Astrocyte of the spinal cord (primary cell): ENCODE results near the gene INCA1.

Experiments used
- DNase-seq: peaks from one replicate; pipeline ENCODE4 v3.0.0; 2011; ENCODE audit warnings: low read depth, low spot score
- H3K4me3 ChIP-seq: 2 replicates; pipeline ENCODE4 v1.5.1; 2011; ENCODE audit warnings: low read depth, mild to moderate bottlenecking, low read length, moderate library complexity
- CTCF ChIP-seq: IDR thresholded peaks from 2 replicates; pipeline ENCODE4 v1.5.1; 2012; ENCODE audit warnings: low read depth, mild to moderate bottlenecking, low read length, inconsistent platforms
- in situ Hi-C: cut with HindIII; loops from 2 replicates; pipeline ENCODE4 v1.10.0; 2017; ENCODE audit warnings: low sequenced_read_pairs

The INCA1 gene

GRCh38 chr17:4968486-4969046 lies 28.8 kb downstream of the INCA1 start:
- H3K4me3 ChIP-seq = peak overlapping the region; percentile 65
- no peak for TF ChIP-seq CTCF
- no peak for DNase-seq
- in situ Hi-C loops = no loop called here

DNA sequence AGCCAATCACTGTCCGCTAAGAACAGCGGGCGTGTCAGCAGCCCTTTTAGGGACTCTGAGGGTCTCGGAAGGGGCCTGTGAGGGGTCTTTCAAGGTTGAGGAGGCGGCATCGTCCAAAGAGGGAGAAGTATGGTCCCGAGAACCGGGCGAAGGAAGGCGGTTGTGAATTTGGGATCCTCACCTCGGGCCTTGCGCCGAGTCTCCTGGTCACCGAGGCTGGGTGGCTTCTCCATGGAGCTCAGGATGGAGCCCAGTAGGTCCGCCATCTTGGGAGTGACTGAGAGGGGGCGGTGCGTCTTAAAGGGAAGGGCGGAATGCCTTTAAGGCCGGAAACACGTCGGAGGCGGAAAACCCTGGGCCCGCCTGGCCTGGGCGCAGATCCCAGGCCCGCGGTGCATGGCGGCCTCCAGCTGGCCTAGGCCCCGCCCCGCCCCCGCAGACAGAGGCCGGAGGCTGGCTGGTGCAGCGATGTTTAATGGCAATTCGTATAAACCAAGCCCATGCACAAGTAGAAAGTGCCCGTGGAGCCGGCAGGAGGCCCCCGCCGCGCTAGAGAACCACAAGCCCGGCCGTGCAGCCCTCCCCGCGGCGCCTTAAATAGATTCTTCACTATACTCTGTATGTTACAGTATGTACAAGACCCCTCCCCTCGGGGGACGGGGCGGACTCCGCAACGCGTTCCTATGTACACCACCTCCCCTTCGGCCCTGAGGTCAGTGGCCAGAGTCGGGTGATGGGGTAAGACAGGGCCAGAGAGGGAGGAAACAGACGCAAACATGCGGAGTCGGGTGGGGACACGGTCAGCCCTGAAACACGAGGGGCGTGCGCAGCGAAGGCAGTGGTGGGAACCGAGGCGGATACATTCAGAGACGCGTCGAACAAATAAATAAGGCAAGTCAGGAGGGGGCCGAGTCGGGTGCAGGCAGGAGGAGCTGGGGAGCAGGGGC lies 29.5 kb downstream of the INCA1 start, which contains the start of gene SPAG7:
TSS of gene SPAG7 (minus strand) at position 279 of the 947 bp plus-strand sequence. CDS start at position 266, 13 bp downstream.
- in situ Hi-C loops = no loop called here
- peak within 1 kb of the TSS; percentile 65 for H3K4me3 ChIP-seq
- DNase-seq = peak; percentile 99
- no peak for TF ChIP-seq CTCF

DNA sequence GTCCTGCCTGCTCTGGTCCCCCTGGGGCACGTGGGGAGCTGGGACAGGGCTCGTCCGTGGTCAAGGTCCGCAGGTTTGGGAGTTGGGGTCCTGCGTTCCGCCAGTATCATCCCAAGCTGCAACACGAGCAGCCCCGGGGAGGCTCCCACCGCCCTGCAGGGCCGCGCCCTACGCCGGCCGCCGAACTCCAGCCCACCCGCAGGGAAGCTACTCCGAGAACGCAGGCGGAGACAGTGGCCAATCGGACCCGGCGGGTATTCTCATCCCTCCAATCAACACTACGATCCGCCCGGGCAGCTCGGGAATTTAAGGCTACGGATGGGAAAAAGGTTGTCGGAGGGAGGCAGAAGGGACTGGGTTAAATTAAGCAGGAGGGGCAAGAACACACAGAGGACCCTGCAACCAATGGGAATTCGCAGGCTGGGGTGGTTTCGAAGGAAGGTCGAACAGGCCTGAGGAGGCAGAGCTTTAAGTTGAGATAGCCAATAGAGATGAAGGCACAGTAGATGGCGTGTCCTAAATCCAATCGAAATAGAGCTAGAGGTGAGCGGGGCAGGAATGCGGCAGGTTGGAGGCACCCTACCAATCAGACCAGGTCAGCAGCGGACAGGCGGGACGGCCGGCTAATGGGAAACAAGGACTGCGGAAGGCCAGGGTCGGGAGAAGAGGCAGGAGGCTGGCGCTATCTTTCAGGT lies 30.3 kb downstream of the INCA1 start:
- no peak for TF ChIP-seq CTCF
- peak overlapping the region; percentile 65 for H3K4me3 ChIP-seq
- in situ Hi-C loops = no loop called here
- DNase-seq = peak; percentile 100

GRCh38 chr17:4965311-4965986 lies 31.9 kb downstream of the INCA1 start:
- in situ Hi-C loops = no loop called here
- no peak for DNase-seq
- no peak for TF ChIP-seq CTCF
- no peak overlapping the region for H3K4me3 ChIP-seq

GRCh38 chr17:4960279-4960922 lies 36.9 kb downstream of the INCA1 start:
- TF ChIP-seq CTCF = no peak
- no peak overlapping the region for H3K4me3 ChIP-seq
- DNase-seq = no peak
- in situ Hi-C loops = no loop called here
